Endothelial cell (in vitro differentiated cells): ENCODE results near the gene EPHA8. TPM values are rescaled to one million over a fixed set of nuclear protein-coding genes. Genes with fewer than 3 reads are reported as not detected.

Experiments used
- DNase-seq: peaks from one replicate; pipeline ENCODE4 v3.0.0; 2021; ENCODE audit warnings: low spot score
- H3K27ac Mint-ChIP-seq: one replicate; pipeline ENCODE4 v1.8.0; 2021; ENCODE audit warnings: mixed read lengths, inconsistent platforms; ENCODE audit not compliant: unreplicated experiment
- H3K27me3 Mint-ChIP-seq: one replicate; pipeline ENCODE4 v1.8.0; 2021; ENCODE audit warnings: mild to moderate bottlenecking, moderate library complexity, mixed read lengths, inconsistent platforms; ENCODE audit not compliant: unreplicated experiment
- H3K36me3 Mint-ChIP-seq: one replicate; pipeline ENCODE4 v1.8.0; 2021; ENCODE audit warnings: mild to moderate bottlenecking, low read depth, mixed read lengths, inconsistent platforms; ENCODE audit not compliant: unreplicated experiment
- H3K4me1 Mint-ChIP-seq: one replicate; pipeline ENCODE4 v1.8.0; 2021; ENCODE audit warnings: mild to moderate bottlenecking, mixed read lengths, inconsistent platforms; ENCODE audit not compliant: unreplicated experiment
- H3K4me3 Mint-ChIP-seq: one replicate; pipeline ENCODE4 v1.8.0; 2021; ENCODE audit warnings: mild to moderate bottlenecking, mixed read lengths, inconsistent platforms; ENCODE audit not compliant: unreplicated experiment
- H3K9me3 Mint-ChIP-seq: one replicate; pipeline ENCODE4 v1.8.0; 2021; ENCODE audit warnings: mixed read lengths, inconsistent platforms; ENCODE audit not compliant: unreplicated experiment
- CTCF ChIP-seq: fragments of 200-600 bp; sonication (generic); IDR thresholded peaks from one replicate; pipeline ENCODE4 v1.5.0; 2021; ENCODE audit warnings: antibody characterized with exemption; ENCODE audit not compliant: unreplicated experiment
- total RNA-seq: library from RNA; stranded (reverse); fragmentation: NEBNext Ultra II Directional; extraction: Animal tissue kit (Norgen Biotek cat#: 25700); gene quantifications from one replicate; pipeline ENCODE4 v1.2.1, GENCODE V29; 2021; ENCODE audit not compliant: unreplicated experiment

The EPHA8 gene
- total RNA-seq, 1 donor from 2014 or later: not detected

- Mint-ChIP-seq H3K4me1 (peaks cover 5% of the 10 kb centered on the region), H3K36me3 (peaks cover 8% of the 10 kb centered on the region), H3K27ac (no peak overlapping the region), H3K27me3 (peaks cover 3% of the 10 kb centered on the region), H3K9me3 (no peaks in the 10 kb centered on the region), H3K4me3 (no peak overlapping the region)
- no peak for DNase-seq
- TF ChIP-seq CTCF: no peak
Measured at GRCh38 chr1:22576150-22576544, 12.9 kb downstream of the EPHA8 start.

DNA sequence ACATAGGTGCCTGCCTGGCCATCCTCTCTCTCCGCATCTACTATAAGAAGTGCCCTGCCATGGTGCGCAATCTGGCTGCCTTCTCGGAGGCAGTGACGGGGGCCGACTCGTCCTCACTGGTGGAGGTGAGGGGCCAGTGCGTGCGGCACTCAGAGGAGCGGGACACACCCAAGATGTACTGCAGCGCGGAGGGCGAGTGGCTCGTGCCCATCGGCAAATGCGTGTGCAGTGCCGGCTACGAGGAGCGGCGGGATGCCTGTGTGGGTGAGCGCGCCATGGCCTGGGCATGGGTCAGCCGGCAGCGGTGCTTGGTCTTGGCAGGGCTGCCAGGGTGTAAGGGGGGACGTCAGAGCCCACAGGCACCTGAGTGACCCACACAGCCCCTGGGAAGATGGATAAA, 13.3 kb downstream of the EPHA8 start:
- Mint-ChIP-seq H3K36me3 (peaks cover 8% of the 10 kb centered on the region), H3K4me3 (no peak overlapping the region), H3K4me1 (peaks cover 5% of the 10 kb centered on the region), H3K9me3 (no peaks in the 10 kb centered on the region), H3K27me3 (peaks cover 3% of the 10 kb centered on the region), H3K27ac (no peak overlapping the region)
- TF ChIP-seq CTCF: no peak
- DNase-seq: no peak

GRCh38 chr1:22578732-22579361, 15.6 kb downstream of the EPHA8 start:
- DNase-seq: no peak

DNA sequence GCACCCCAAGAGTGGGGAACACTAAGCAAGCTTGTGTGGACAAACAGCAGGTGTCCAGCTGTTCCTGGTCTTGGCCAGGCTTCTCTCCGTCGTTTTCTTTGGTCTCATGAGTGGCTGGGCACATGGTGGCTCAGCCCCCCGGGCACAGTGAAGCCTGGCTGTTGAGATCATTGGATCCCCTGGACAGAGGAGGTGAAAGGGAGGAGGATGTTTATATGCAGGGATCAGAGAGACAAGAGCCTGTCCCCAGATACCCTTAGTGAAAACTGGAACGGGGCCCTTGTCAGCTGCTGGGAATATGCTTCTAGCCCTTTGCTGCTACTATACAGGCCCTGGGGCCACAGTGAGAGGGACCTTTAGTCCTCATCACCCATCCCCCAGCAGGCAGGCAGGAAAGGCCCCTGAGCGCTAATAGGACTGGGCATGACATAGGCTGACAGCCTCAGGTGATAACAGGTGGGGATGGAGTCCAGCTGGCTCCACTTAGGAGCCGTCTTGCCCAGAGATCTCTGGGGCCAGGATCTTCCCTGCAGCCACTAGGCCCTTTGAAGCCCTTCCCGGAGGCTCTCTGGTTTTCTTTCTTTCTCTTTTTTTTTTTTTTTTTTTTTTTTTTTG, 16.4 kb downstream of the EPHA8 start:
- DNase-seq: no peak
- Mint-ChIP-seq H3K27me3 (peaks cover 3% of the 10 kb centered on the region), H3K36me3 (peaks cover 8% of the 10 kb centered on the region), H3K4me3 (no peak overlapping the region), H3K9me3 (no peaks in the 10 kb centered on the region), H3K4me1 (peaks cover 5% of the 10 kb centered on the region), H3K27ac (no peak overlapping the region)
- TF ChIP-seq CTCF: no peak

More at GRCh38 chr1:22578732-22579361, 15.6 kb downstream of the EPHA8 start:
- Mint-ChIP-seq H3K36me3 (peaks cover 8% of the 10 kb centered on the region), H3K27ac (no peak overlapping the region), H3K4me1 (peaks cover 5% of the 10 kb centered on the region), H3K27me3 (peaks cover 3% of the 10 kb centered on the region), H3K4me3 (no peak overlapping the region), H3K9me3 (no peaks in the 10 kb centered on the region)
- TF ChIP-seq CTCF: no peak
